Panc1 (cell line): ENCODE data around the gene NEK7.

Experiments
- POLR2AphosphoS5 ChIP-seq: IDR thresholded peaks from 2 replicates; pipeline ENCODE4 v1.6.1; 2012; ENCODE audit warnings: mild to moderate bottlenecking, low read depth, low read length, moderate library complexity
- SIN3A ChIP-seq: IDR thresholded peaks from 2 replicates; pipeline ENCODE4 v1.6.1; 2012; ENCODE audit warnings: low read depth, mild to moderate bottlenecking, low read length, moderate library complexity, borderline replicate concordance; ENCODE audit not compliant: insufficient read depth
- TCF7L2 ChIP-seq: IDR thresholded peaks from 2 replicates; pipeline ENCODE4 v1.6.1; 2011; ENCODE audit warnings: mild to moderate bottlenecking, low read depth, low read length, inconsistent platforms
- TF ChIP-seq, protein P1 (sequence below): fragments of 450-650 bp; IDR thresholded peaks from 2 replicates; pipeline ENCODE4 v1.5.1; 2017; ENCODE audit warnings: mild to moderate bottlenecking
- TF ChIP-seq, protein P2 (sequence below), 2 experiments: IDR thresholded peaks; 2 replicates each; pipeline ENCODE4 v1.6.1; 2011 to 2012; ENCODE audit warnings: low read depth in 2 of 2, control low read depth in 1 of 2, low read length in 1 of 2, mild to moderate bottlenecking in 1 of 2, moderate library complexity in 1 of 2; ENCODE audit not compliant: insufficient read depth in 1 of 2

DNA sequence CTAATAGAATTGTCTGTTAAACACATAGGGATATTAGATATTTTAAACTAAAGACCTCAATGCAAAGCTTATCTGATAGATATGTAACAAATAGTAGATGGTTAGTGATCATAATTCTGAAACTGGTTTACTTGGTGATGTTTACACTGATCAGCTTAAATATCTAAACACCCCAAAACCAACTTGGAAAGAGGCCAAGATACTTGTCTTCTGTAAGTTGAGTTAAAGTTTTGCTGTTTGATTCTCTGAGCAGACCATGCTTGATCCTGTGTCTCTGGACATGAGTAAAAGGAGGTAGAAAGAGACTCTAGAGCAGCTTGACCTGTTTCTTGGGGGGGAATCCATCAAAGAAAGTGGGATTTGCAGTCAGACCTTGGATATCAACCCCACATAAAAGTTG is 107.5 kb downstream of the NEK7 start:
- TF ChIP-seq, protein P1, sequence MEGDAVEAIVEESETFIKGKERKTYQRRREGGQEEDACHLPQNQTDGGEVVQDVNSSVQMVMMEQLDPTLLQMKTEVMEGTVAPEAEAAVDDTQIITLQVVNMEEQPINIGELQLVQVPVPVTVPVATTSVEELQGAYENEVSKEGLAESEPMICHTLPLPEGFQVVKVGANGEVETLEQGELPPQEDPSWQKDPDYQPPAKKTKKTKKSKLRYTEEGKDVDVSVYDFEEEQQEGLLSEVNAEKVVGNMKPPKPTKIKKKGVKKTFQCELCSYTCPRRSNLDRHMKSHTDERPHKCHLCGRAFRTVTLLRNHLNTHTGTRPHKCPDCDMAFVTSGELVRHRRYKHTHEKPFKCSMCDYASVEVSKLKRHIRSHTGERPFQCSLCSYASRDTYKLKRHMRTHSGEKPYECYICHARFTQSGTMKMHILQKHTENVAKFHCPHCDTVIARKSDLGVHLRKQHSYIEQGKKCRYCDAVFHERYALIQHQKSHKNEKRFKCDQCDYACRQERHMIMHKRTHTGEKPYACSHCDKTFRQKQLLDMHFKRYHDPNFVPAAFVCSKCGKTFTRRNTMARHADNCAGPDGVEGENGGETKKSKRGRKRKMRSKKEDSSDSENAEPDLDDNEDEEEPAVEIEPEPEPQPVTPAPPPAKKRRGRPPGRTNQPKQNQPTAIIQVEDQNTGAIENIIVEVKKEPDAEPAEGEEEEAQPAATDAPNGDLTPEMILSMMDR, result no peak
- TF ChIP-seq POLR2AphosphoS5, result no peak
- TF ChIP-seq, protein P2, sequence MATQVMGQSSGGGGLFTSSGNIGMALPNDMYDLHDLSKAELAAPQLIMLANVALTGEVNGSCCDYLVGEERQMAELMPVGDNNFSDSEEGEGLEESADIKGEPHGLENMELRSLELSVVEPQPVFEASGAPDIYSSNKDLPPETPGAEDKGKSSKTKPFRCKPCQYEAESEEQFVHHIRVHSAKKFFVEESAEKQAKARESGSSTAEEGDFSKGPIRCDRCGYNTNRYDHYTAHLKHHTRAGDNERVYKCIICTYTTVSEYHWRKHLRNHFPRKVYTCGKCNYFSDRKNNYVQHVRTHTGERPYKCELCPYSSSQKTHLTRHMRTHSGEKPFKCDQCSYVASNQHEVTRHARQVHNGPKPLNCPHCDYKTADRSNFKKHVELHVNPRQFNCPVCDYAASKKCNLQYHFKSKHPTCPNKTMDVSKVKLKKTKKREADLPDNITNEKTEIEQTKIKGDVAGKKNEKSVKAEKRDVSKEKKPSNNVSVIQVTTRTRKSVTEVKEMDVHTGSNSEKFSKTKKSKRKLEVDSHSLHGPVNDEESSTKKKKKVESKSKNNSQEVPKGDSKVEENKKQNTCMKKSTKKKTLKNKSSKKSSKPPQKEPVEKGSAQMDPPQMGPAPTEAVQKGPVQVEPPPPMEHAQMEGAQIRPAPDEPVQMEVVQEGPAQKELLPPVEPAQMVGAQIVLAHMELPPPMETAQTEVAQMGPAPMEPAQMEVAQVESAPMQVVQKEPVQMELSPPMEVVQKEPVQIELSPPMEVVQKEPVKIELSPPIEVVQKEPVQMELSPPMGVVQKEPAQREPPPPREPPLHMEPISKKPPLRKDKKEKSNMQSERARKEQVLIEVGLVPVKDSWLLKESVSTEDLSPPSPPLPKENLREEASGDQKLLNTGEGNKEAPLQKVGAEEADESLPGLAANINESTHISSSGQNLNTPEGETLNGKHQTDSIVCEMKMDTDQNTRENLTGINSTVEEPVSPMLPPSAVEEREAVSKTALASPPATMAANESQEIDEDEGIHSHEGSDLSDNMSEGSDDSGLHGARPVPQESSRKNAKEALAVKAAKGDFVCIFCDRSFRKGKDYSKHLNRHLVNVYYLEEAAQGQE (IDR thresholded peaks at IDR 0.05; ENCODE audit: insufficient read depth in 1 of 2, low read depth in 2 of 2, low read length in 1 of 2), result no peak
- TF ChIP-seq TCF7L2, result no peak
- TF ChIP-seq SIN3A, result no peak
